AG04450 (cell line): ENCODE measurements around the gene ARHGAP31. TPM values are rescaled to one million over a fixed set of nuclear protein-coding genes. Genes with fewer than 3 reads are reported as not detected.

ENCODE experiments used
- CTCF ChIA-PET: fragments of 300-600, 350-600 bp; formaldehyde crosslinking; extraction: SDS; loops from one replicate; lab custom pipeline; 2022; ENCODE audit warnings: antibody characterized with exemption, inconsistent platforms; lab: Charles Lee
- POLR2A ChIA-PET: fragments of 350-600 bp; formaldehyde crosslinking; extraction: SDS; loops from one replicate; lab custom pipeline; 2021; ENCODE audit warnings: antibody characterized with exemption, inconsistent platforms; lab: Yijun Ruan, JAX
- DNase-seq: peaks from one replicate; pipeline ENCODE4 v3.0.0-alpha.2; 2011; ENCODE audit warnings: low read depth, low spot score
- H3K27ac ChIP-seq: one replicate; pipeline ENCODE4 v1.5.1; 2012; ENCODE audit warnings: low read depth, low read length, control low read depth
- H3K27me3 ChIP-seq: one replicate; pipeline ENCODE4 v1.6.0; 2012; ENCODE audit warnings: low read length; ENCODE audit not compliant: control insufficient read depth, insufficient read depth
- H3K4me3 ChIP-seq: 2 replicates; pipeline ENCODE4 v1.5.1; 2011; ENCODE audit warnings: mild to moderate bottlenecking, low read depth, low read length, control low read depth
- H3K9me3 ChIP-seq: 2 replicates; pipeline ENCODE4 v1.5.1; 2012; ENCODE audit warnings: low read length; ENCODE audit not compliant: control insufficient read depth, insufficient read depth
- polyA plus RNA-seq: library from polyadenylated mRNA; depleted of rRNA; stranded (reverse); fragments of >200 nt; gene quantifications from 2 replicates; pipeline ENCODE4 v1.2.3, GENCODE V29; 2011
- TF ChIP-seq, protein P1 (sequence below): IDR thresholded peaks from 2 replicates; pipeline ENCODE4 v1.5.1; 2011; ENCODE audit warnings: low read depth, low read length, control low read depth, inconsistent platforms

Gene ARHGAP31
- polyA plus RNA-seq, 1 experiment, result 14.1 TPM

DNA sequence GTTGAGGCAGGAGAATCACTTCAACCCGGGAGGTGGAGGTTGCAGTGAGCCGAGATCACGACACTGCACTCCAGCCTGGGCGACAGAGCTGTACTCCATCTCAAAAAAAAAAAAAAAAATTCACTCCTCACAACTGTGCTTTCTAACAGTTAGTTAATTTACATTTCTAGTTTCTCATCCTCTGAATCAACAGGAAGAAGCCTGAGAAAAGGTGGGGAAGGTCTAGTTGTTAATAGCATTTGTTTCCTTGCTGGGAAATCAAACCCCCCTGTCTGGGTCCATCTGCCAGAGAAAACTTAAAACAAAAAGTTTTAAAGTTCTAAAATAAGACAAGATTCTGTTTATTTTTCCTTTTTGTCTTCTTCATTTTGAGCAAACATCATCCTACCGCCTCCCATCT is 106.9 kb downstream of the ARHGAP31 start:
- Histone ChIP-seq H3K4me3 (no peak overlapping the region), H3K9me3 (no peaks in the 10 kb centered on the region; the same call in 1 of the 2 replicates), H3K27ac (no peak overlapping the region), H3K27me3 (no peaks in the 10 kb centered on the region)
- ChIA-PET POLR2A (no interaction called here), CTCF (interaction anchor here (0.7 kb wide), 1 partner anchor 250 kb away, joined by 4 read pairs; no protein-coding TSS in a partner anchor)
- TF ChIP-seq, protein P1, sequence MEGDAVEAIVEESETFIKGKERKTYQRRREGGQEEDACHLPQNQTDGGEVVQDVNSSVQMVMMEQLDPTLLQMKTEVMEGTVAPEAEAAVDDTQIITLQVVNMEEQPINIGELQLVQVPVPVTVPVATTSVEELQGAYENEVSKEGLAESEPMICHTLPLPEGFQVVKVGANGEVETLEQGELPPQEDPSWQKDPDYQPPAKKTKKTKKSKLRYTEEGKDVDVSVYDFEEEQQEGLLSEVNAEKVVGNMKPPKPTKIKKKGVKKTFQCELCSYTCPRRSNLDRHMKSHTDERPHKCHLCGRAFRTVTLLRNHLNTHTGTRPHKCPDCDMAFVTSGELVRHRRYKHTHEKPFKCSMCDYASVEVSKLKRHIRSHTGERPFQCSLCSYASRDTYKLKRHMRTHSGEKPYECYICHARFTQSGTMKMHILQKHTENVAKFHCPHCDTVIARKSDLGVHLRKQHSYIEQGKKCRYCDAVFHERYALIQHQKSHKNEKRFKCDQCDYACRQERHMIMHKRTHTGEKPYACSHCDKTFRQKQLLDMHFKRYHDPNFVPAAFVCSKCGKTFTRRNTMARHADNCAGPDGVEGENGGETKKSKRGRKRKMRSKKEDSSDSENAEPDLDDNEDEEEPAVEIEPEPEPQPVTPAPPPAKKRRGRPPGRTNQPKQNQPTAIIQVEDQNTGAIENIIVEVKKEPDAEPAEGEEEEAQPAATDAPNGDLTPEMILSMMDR, result no peak
- DNase-seq, result no peak

DNA sequence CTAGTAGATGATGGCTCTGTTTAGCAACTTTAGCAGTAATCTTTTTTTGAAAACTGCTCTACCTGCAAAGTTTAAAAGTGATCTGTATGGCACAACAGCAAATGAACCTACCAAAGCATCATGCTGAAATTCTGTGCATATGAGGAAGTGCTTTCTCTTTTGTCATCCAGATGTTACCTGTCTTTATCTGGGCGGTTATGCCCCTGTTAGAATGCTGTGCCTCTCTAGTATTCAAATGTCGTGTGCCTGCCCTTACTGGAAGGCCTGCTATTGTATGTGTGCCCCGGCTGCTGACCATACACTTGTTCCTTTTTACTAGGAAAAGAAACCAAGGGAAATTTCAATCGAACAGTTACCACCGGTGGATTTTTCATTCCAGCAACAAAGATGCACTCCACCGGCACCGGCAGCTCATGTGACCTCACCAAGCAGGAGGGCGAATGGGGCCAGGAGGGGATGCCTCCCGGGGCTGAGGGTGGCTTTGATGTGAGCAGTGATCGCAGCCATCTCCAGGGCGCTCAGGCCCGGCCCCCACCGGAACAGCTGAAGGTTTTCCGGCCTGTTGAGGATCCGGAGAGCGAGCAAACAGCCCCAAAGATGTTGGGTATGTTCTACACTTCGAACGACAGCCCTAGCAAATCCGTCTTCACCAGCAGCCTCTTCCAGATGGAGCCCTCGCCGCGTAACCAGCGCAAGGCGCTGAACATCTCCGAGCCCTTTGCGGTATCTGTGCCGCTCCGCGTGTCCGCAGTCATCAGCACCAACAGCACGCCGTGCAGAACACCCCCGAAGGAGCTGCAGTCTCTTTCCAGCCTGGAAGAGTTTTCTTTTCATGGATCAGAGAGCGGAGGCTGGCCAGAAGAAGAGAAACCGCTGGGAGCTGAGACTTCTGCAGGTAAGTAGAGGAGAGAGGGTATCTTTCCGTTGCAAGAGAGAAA is 107.6 kb downstream of the ARHGAP31 start:
- CTCF ChIA-PET, result no interaction called here

DNA sequence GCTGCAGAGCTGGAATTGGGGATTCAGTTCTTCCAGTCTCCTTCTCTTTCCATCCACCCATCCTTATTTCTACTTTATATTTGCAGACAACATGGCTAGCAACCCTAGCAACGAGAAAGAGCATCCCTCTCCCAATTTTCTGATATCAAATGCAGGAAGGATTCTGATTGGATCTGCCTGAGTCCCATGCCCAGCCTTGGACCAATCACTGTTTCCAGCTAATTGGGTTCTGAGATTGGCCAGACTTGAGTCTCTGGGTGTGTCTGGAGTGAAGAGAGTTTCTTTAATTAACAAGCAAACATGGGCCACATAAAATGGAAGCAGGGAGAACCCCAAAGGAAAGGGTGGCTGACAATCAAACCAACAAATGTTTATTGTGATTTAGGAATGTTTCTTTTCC is 108.6 kb downstream of the ARHGAP31 start:
- CTCF ChIA-PET, result no interaction called here
- Histone ChIP-seq H3K27me3 (no peaks in the 10 kb centered on the region), H3K4me3 (no peak overlapping the region), H3K27ac (no peak overlapping the region), H3K9me3 (no peaks in the 10 kb centered on the region; the same call in 1 of the 2 replicates)
- no peak for DNase-seq
- TF ChIP-seq, protein P1, result no peak
- POLR2A ChIA-PET, result no interaction called here

More for the DNA sequence above, 107.6 kb downstream of the ARHGAP31 start:
- Histone ChIP-seq H3K27ac (no peak overlapping the region), H3K27me3 (no peaks in the 10 kb centered on the region), H3K9me3 (no peaks in the 10 kb centered on the region; the same call in 1 of the 2 replicates), H3K4me3 (no peak overlapping the region)
- no peak for DNase-seq
- TF ChIP-seq, protein P1, result no peak
- POLR2A ChIA-PET, result no interaction called here

DNA sequence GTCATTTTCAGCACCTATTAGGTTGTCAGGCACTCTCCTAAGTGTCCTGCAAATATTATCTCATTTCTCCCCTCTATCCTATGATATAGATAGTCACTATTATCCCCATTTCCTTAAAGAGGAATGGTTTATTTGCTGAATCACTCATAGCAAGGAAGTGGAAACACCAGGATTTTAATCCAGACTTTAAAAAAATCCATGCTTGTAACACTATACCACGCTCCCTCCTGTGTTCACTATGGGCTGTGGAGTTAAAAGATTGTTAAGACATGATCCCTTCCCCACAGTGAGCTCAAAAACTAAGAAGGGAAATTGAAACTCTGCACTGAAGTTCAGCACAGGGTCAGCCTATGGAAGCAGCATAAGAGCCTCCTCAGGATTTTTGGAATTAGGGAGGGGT is 109.0 kb downstream of the ARHGAP31 start:
- CTCF ChIA-PET, result no interaction called here
- Histone ChIP-seq H3K9me3 (no peaks in the 10 kb centered on the region; the same call in 1 of the 2 replicates), H3K27me3 (no peaks in the 10 kb centered on the region), H3K27ac (no peak overlapping the region), H3K4me3 (no peak overlapping the region)
- TF ChIP-seq, protein P1, result no peak
- POLR2A ChIA-PET, result no interaction called here
- DNase-seq, result no peak

DNA sequence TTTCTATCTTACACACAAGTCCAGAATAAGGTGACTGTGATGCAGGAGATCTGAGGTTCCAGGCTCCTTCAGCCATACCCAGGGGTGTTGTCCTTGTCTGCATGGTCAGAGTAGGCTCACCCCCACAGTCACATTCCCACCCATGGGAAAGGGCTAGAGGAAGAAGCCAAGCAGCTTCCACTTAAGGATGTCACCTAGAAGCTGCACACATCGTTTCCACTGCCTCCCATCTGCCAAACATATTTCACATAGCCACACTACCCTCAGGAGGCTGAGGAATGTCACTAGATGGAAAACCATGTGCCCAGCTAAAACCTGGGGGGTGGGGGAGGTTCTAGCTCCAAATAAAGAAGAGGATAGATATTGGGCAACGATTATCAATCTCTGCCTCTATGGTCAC is 111.1 kb downstream of the ARHGAP31 start:
- Histone ChIP-seq H3K27ac (no peak overlapping the region), H3K27me3 (no peaks in the 10 kb centered on the region), H3K4me3 (no peak overlapping the region), H3K9me3 (no peaks in the 10 kb centered on the region; the same call in 1 of the 2 replicates)
- DNase-seq, result no peak
- ChIA-PET CTCF (no interaction called here), POLR2A (no interaction called here)
- TF ChIP-seq, protein P1, result no peak
